ENCODE data around the gene SATB2. TPM values are rescaled to one million over a fixed set of nuclear protein-coding genes. Genes with fewer than 3 reads are reported as not detected.

SATB2 gene
- total RNA-seq, 1 donor from 2014 or later: 9.9 TPM

DNA sequence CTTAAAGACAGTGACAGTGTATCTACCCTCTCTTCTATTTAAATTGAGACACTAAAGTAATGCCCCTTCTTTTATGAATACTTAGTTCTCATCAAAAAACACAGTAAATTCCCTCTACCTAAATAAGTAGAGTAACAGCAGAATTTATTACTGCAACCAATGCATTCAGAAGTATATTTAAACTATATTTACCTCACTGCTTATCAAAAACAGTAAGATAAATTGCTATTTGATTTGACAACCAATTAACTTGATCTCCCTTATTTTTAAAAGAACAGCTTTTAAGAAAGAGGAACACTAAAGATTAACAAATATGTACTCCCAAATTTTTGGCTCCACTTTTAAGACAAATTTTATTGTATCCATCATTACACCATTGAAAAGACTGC is 4.8 kb downstream of the SATB2 start:
- DNase-seq (ENCODE audit: low read depth): no peak

DNA sequence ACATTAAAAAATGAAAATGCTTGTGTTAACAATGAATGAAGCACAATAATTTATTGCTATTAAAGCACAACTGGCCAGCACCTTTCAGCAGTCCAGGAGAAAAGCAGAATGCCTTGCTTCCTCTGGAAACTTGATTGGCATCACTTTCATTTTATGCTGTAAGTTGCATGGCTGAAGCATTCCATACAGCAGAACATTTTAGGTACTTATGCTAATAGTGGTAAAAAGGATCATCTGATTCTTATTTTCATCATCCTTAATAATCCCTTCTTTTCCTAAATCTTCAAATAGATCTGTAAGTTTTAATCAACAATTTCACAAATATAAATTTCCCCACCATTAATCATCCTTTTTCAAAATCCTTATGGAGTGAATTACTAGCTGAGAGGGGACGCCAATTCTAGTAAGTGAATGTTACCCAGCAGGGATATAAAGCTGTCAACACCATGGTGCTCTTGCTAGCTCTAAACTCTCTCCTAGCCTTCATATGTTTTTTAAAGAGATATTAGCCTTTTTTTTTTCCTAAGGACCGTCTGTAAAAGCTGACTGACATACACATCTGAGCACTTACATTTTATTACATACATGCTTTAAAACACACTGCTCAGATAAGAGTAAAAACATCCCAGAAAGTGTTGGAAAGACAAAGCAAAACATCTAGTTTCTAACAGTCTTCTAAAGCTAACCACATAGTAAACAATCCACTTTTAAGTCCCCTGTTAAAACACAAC is 5.3 kb downstream of the SATB2 start:
- DNase-seq (ENCODE audit: low read depth): no peak

DNA sequence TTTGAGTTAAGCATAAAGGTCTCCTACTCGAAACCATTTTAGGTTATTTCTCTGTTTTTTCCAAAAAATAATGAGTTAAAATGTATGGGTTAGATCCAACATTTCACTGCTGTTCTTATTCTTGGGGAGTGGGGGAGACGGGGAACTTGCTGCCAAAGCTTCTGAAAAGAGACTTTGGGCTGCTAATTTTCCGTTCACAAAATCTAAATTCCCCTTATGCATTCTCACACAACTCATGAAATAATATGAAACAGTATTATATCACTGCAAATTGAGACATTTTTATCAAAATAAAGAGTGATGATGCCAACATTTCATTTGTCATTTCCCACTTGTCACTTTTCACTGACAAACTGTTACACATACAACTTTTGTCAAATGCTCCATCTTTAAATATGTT is 7.8 kb downstream of the SATB2 start:
- DNase-seq (ENCODE audit: low read depth): no peak

DNA sequence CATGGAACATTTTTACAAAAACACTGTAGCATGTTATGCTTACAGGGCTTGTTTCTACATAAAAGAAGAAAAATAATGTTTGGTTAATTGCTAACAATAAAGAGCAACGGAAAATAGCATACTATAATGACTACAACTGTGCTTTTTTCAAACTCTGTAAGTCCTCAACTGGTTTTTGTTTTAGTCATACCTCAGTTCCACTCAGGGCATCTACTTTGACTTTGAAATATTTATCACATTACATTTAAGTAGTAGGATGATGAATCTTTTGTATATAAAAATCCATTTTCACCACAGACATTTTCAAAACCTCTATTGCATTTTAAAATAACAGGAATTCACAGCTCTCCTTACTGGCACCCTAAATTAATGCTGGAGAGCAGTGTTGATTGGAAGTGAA is 8.3 kb downstream of the SATB2 start:
- no peak for DNase-seq (ENCODE audit: low read depth)

DNA sequence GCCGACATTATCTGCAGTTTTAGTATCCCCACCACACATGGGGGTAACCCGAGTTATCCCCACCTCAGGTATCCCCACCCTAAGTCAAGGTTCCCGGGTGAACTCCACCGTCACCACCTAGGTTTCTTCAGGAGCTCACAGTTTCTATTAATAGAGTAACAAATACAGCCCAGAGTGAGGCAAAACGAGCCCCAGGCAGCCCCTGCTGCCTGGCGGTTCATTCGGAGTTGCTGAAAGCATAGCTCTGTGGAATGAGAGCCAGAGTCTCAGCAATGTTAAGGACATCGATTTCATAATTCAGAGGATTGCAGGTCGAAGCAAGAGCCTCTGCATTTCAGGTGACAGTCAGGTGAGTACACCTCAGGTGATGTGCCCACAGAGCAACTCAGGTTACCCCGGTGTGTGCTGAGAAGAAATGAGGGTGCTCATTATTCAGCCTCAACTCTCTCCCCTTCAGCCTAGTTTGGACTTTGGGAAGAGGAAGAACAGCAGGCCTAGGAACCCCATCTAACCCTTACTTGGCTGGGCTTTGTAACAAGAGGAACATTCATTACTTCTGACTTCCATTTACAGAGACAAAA is 10.7 kb downstream of the SATB2 start:
- no peak for DNase-seq (ENCODE audit: low read depth)

DNA sequence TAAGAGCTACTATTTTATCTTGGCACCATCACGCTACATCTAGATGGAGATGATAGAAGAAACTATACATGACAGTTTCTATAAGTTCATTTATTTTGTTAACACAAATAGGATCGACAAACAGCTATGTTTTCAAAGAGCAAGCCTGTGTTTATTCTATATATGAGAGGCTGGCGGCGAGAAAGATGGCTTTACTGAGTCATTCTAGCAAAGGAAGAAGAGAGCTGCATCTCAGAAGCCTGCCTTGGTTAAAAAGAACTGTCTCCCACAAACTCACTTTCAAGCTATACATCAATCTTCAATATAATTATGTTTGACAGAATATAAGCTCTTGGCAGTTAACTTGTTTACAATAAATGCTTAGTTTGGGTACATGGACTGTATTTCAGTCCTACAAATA is 13.0 kb downstream of the SATB2 start:
- no peak for DNase-seq (ENCODE audit: low read depth)

DNA sequence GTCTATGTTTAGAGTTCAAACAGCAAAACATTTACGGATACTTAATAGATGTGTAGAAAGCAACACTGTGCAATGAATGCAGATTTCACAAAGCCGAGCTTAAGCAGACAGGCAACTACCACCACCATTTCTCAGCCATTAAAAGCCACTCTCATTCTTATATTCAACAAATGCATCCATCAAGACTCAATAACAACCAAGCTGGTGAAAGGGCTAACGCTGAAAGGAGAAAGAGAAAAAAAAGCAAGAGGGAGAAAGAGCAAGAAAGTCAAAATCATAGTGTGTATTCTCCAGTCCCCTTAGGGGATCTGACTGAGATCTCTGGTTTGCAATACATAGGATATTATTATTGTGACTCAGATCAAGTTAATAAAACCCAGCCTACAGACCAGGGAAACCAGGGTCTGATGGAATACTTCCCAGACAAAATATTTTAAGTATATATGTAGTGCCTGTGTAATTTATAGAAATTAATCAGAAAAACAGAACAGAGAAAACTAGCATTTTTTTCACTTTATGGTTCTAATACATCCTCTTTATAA is 14.1 kb downstream of the SATB2 start:
- DNase-seq (ENCODE audit: low read depth): no peak

DNA sequence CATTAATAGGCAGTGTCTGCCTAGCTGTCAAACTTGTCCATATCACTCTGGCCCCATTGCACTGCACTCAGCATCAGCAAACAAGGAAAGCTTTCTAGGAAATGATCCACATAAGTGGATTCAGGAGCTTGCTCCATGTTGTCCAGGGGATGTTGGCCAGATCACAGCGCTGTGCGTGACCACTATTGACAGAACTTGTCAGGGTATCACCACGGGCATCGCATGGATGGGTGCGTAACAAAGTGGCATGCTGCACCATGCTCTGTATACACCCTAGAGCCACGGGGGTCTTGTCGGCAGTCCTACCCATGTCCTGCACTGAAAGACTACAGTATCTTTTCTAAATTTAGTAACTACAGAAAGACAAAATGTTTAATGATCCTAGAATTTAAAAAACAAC is 15.6 kb downstream of the SATB2 start:
- no peak for DNase-seq (ENCODE audit: low read depth)

DNA sequence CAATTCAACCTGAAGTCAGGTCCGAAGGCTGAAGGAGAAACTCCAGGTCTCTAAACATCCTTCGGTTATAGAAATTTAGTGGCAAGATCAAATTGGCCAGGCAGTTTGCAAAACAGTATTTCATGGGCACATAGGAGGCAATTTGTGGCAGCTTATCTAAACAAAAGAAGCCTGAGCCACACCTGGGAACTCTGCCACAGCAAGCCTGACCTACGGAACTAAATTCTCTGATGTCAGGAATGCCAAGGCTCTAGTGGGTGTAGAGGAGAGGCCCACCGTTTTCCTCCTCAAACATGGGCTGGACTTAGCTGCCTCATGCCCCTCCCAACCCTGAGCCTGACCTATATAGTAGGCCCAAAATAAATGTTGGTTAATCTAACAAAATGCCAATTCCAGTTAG is 16.0 kb downstream of the SATB2 start:
- no peak for DNase-seq (ENCODE audit: low read depth)

DNA sequence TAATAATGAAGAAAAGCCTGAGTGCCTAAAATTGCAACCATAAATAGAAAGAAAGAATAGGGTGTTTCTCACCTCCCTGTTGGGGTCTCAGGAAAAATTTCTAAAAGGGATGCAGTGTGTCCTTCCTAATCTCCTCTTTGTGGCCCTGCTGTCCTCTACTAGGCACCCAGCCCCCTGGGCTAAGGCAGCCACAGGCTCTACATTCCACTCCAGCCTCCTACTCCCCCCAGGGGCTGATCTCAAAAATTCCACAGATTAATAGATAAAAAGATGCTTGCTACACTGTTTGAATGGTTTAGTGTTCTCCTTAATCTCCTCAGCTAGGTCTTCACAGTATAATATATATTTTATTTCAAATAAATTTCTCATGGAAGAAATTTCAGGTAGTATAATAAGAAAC is 17.6 kb downstream of the SATB2 start:
- DNase-seq (ENCODE audit: low read depth): no peak

DNA sequence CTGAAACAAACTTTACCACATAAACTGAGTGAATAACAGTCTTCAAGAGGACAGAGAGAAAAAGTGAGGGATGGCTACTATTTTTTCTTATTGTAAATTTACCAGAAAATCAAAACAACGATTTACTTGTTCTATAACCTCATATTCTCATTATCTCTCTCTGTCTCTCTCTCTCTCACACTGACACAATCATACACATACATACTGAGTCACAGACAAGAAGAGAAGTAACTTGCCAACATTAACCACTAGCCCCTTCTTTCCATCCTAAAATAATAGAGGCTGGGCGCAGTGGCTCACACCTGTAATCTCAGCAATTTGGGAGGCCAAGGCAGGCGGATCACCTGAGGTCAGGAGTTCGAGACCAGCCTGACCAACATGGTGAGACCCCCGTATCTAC is 18.2 kb downstream of the SATB2 start:
- DNase-seq (ENCODE audit: low read depth): no peak

DNA sequence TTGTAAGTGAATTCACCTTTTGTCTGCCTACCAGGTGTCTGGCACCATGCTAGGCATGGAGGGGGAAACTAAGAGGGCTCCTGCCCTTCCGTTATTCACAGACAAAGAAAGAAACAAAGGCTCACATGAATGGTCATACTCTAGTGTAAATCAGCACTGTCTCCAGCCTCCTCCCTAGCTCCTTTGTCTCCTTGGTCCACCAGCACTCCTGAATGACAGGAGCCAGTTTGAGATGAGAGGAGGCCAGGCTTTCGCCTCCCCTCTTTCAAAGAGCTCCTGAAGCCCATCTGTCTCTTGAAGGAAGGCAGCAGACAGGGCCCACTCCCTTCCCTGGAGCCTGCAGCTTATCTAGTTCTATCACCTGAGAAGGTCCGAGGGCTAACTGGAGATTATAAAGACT is 18.7 kb downstream of the SATB2 start:
- DNase-seq (ENCODE audit: low read depth): no peak

DNA sequence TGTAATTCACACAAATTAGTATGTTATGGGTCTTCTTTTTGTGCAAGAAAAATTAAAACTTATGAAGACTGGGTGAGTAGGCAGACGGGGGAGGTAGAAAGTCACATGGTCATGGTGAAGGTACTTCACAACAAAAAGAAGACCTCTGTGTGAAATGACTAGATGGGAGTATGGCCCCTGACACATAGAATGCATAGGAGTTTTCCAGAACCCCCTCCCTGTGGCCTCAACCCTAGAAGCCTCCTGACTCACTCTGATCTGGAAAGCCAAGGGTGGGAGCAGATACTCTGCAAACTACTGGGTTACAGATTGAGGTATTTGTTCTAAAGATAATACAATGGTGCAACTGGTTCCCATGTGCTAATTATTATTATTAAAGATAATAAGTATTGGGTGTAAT is 23.2 kb downstream of the SATB2 start:
- DNase-seq (ENCODE audit: low read depth): no peak

DNA sequence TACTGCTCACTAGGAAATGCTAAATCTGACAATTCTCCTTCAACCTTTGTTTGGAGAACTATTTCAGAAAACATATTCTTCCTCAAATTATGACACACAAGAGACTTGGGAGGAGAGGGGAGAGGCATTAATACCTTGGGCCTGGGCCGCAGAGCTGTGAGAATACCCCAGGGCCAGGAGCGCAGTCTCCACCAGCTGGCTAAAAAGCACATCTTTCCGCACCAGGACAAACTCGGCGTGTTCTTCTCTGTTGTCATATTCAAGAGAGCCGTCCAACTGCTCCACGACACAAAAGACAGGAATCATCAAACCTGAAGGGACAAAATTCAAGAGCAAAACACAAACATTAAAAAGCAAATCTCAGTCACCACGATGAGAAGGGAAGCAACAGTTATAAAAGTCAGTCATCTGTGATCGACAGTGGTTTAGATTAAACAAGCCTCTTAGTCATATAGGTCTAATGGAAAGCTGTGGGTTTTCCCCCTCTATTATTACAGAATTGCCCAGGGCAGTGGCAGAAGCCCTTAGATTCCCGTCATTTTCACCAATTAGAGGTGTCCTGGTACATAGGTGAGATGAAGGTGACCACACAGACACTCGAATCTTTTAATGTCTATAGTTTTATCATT is 24.4 kb downstream of the SATB2 start:
- DNase-seq (ENCODE audit: low read depth): no peak

DNA sequence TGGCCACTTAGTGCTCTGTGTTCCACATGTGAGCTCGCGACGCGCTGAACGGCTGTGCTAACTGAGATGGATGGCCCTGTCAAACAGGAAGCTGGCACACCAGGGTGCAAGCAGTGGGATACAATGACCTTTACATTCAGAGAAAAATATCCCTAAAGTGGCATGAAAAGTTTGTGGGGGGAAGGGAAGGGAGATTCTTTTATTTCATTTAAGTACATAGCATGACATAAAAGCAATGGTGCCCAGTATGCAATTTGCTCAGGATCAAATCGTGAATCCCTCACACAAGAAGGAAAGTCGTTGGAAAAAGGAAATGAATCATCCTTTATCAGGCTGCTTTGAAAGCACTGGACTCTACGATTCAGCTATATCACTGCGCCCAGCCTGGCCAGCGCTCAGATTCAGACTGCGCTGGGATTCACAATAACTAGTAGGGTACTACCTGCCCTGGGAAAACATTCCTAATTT is 26.0 kb downstream of the SATB2 start:
- DNase-seq (ENCODE audit: low read depth): no peak

DNA sequence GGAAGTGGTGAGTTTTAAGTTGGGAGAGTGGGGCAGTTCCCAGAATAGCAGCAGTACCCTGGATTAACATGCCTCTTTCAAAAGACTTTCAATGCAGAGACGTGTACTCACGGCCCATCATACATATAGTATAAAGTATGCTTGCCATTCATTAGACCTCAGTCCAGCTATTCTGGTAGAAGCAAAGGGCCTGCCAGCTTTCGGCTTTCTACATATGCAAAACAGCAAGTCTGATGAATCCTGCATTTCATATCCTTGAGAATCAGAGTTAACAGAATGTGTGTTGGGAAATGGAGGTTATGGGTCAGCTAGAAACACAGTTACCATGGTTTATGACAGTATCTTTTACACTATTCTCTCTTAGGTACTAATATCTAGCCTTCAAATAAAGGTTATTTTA is 27.5 kb downstream of the SATB2 start:
- DNase-seq (ENCODE audit: low read depth): no peak

DNA sequence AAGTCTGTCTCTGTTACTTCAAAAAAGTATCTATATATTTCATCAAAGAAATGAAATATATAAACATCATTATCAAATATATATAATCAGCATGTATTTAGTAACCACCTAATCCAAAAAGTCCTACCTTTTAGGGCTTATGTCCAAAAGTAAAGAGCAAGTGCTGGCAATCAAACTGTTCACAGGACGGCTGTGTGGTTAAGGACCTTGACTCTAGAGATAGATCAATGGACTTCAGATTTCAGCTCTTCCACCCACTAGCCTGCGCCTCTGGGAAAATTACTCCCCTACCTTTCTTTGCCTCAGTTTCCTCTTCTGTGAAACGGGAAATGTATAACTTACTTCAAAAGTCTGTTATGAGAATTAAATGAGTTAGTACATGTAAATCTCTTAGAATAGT is 29.4 kb downstream of the SATB2 start:
- no peak for DNase-seq (ENCODE audit: low read depth)

DNA sequence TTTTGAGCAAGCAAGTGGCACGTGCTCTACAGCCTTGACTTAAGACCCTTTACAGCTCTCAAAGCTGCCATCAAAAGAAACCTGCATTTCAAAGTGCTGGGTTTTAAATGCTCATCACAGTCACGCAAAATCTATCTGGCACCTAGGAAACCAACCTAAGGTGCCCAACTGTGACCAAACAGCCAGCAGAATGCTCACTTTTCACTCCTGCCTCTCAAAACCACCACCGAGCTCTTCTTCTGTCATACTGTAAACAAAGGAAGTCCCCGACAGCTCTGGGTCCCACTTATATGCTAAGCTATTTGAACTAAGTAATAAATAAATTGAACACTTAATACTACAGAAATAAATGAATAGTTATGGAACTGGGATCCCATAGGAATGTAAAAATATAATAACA is 33.6 kb downstream of the SATB2 start:
- no peak for DNase-seq (ENCODE audit: low read depth)

DNA sequence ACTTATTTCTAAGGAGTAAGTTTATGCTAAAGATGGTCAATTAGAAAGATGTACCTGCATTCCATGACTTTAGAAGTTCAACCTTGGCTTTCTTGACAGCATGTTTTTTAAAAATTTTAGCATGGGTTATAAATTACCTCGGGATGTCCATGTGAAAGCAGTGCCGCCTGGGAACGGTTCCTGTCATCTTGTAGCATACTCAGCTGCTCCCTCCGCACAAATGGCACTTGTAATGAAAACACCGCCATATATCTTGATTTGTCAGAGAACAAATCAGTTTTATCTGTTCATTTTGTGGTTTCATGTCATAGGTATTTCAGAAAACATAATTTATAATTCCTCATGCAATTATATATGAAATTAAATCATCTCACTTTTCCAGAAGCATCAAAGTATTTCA is 38.3 kb downstream of the SATB2 start:
- no peak for DNase-seq (ENCODE audit: low read depth)

DNA sequence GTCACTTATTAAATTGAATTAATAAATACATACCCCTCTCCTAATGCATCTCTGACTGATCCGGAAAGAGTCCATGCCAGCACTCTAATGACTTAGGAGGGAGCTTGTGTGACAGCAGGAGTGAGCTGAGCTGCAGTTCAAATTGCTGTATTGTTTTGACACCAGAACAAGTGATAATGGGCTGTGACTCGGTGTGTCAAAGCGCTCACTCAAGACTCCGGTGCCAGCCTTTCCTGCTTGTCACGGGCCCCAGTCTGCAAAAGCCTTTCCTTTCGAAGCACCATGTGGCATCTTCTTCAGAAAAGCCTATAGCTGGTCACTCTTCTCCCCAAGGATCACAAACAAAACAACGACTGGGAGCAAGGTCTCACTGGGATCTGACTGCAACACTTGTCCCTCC is 43.3 kb downstream of the SATB2 start:
- no peak for DNase-seq (ENCODE audit: low read depth)

DNA sequence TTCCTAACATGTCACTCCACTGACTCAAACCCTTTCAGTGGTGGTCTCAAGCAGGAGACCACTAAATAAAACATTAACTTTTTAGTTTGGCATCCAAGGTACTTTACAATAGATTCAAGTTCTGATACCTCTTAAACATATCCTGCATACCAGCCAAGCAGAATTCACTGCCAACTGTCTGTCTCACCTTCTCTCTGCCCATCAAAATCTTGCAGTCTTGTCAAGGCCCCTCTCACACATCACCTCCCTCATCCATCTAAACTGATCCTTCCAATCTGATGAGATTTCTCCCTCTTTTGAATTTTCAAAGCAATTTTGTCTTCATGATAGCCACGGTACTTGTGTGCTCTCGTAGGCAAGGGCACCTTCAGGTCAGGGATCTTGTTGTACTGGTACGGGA is 43.7 kb downstream of the SATB2 start:
- no peak for DNase-seq (ENCODE audit: low read depth)

DNA sequence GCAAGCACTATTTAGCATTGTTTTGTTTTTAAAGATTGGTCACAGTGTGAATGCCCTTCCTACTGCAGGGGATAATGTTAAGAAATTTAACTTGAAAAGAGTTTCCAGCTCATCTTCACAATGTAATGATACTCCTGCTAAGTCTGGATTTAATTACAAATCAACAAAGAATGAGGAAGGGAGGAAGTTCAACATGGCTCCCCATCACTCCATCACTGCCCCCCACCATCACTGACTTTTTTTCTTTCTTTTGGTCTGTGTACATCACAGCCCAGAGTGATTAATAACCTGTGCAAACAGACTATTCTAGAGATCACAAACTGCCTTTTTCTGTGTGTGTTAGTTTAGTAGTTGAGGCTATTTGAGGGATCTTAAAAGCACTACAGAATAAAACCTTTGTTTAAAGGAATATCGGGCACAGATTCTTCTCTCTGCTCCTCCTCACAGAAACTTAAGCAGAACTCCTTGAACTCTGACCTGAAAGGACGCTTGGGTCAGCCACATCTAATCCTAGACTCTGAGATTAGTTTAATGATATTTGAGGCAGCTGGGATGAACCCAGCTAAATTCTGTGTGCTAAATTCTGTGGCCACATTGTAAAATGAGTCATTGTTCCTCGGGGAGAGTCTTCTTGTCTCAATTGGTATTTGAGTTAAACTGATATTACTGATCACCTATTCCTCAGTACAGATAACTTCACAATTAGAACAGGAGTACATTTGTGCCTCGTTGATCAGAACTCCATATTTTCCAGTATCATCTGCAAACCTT is 47.8 kb downstream of the SATB2 start:
- DNase-seq (ENCODE audit: low read depth): peak; percentile 90

All from myocyte (in vitro differentiated cells).